SK-N-SH treated with all-trans-retinoic acid at 6 μM for 48 hours (cell line): ENCODE results near the gene KRT86.

Experiments
- ATAC-seq: fragments of 200-7000 bp; cut with Tn5 transposase; 3 replicates; pipeline ENCODE4 v1.9.1; 2020; ENCODE audit warnings: mild to moderate bottlenecking, moderate library complexity
- ARNTL ChIP-seq: fragments of 450-650 bp; formaldehyde crosslinking; IDR thresholded peaks from 2 replicates; pipeline ENCODE4 v1.5.0; 2020; ENCODE audit warnings: low read depth, mild to moderate bottlenecking, moderate library complexity, borderline replicate concordance
- CREB5 ChIP-seq: fragments of 250-450 bp; sonication (Bioruptor Pico); IDR thresholded peaks from 2 replicates; pipeline ENCODE4 v1.5.1; 2020; ENCODE audit warnings: low read depth, mild to moderate bottlenecking, moderate library complexity
- ESRRG ChIP-seq: fragments of 250-450 bp; sonication (Bioruptor Pico); IDR thresholded peaks from 2 replicates; pipeline ENCODE4 v1.6.1; 2021; ENCODE audit warnings: mild to moderate bottlenecking
- ISL1 ChIP-seq: fragments of 250-450 bp; sonication (Bioruptor Pico); IDR thresholded peaks from 2 replicates; pipeline ENCODE4 v2.1.2; 2022; ENCODE audit warnings: mild to moderate bottlenecking, moderate library complexity
- OSR1 ChIP-seq: fragments of 250-450 bp; sonication (Bioruptor Pico); IDR thresholded peaks from 2 replicates; pipeline ENCODE4 v1.8.0; 2022; ENCODE audit warnings: moderate library complexity, mild to moderate bottlenecking, inconsistent platforms
- PPARA ChIP-seq: fragments of 250-450 bp; sonication (Bioruptor Pico); IDR thresholded peaks from 2 replicates; pipeline ENCODE4 v1.5.0; 2020; ENCODE audit warnings: mild to moderate bottlenecking, borderline replicate concordance
- RARB ChIP-seq: fragments of 250-450 bp; sonication (Bioruptor Pico); IDR thresholded peaks from 2 replicates; pipeline ENCODE4 v1.8.0; 2021; ENCODE audit warnings: mild to moderate bottlenecking, moderate library complexity
- SNAI2 ChIP-seq: fragments of 250-450 bp; sonication (Bioruptor Pico); IDR thresholded peaks from 2 replicates; pipeline ENCODE4 v1.5.0; 2020; ENCODE audit warnings: mild to moderate bottlenecking, moderate library complexity
- TCF4 ChIP-seq: fragments of 250-450 bp; sonication (Bioruptor Pico); IDR thresholded peaks from 2 replicates; pipeline ENCODE4 v1.8.0; 2021; ENCODE audit warnings: mild to moderate bottlenecking, moderate library complexity, borderline replicate concordance
- TOX ChIP-seq: fragments of 250-450 bp; sonication (Bioruptor Pico); IDR thresholded peaks from 2 replicates; pipeline ENCODE4 v1.8.0; 2021; ENCODE audit warnings: mild to moderate bottlenecking, moderate library complexity, borderline replicate concordance
- ZC3H10 ChIP-seq: fragments of 250-450 bp; sonication (Bioruptor Pico); IDR thresholded peaks from 2 replicates; pipeline ENCODE4 v1.5.1; 2021; ENCODE audit warnings: mild to moderate bottlenecking, moderate library complexity
- ZFP3 ChIP-seq: fragments of 250-450 bp; sonication (Bioruptor Pico); IDR thresholded peaks from 2 replicates; pipeline ENCODE4 v1.5.0; 2020; ENCODE audit warnings: mild to moderate bottlenecking, moderate library complexity
- ZFP30 ChIP-seq: fragments of 450-650 bp; formaldehyde crosslinking; IDR thresholded peaks from 2 replicates; pipeline ENCODE4 v1.5.0; 2022; ENCODE audit warnings: mild to moderate bottlenecking, moderate library complexity
- ZNF565 ChIP-seq: fragments of 450-650 bp; formaldehyde crosslinking; conservative IDR thresholded peaks from 2 replicates; pipeline ENCODE4 v1.5.0; 2020; ENCODE audit warnings: low read depth, mild to moderate bottlenecking, moderate library complexity
- ZNF70 ChIP-seq: fragments of 450-650 bp; formaldehyde crosslinking; IDR thresholded peaks from 2 replicates; pipeline ENCODE4 v1.5.0; 2020; ENCODE audit warnings: mild to moderate bottlenecking, moderate library complexity
- ZNF8 ChIP-seq: fragments of 450-650 bp; formaldehyde crosslinking; IDR thresholded peaks from 2 replicates; pipeline ENCODE4 v1.5.0; 2020; ENCODE audit warnings: mild to moderate bottlenecking, moderate library complexity
- TF ChIP-seq, protein P1 (sequence below): fragments of 250-450 bp; sonication (Bioruptor Pico); IDR thresholded peaks from 2 replicates; pipeline ENCODE4 v1.8.0; 2021; ENCODE audit warnings: low read depth, mild to moderate bottlenecking, moderate library complexity, borderline replicate concordance
- TF ChIP-seq, protein P2 (sequence below): fragments of 250-450 bp; sonication (Bioruptor Pico); IDR thresholded peaks from 2 replicates; pipeline ENCODE4 v1.8.0; 2020; ENCODE audit warnings: mild to moderate bottlenecking, moderate library complexity, borderline replicate concordance
- TF ChIP-seq, protein P3 (sequence below): fragments of 250-450 bp; sonication (Bioruptor Pico); IDR thresholded peaks from 2 replicates; pipeline ENCODE4 v1.5.0; 2020; ENCODE audit warnings: mild to moderate bottlenecking, moderate library complexity
- TF ChIP-seq, protein P4 (sequence below): fragments of 250-450 bp; sonication (Bioruptor Pico); IDR thresholded peaks from 2 replicates; pipeline ENCODE4 v1.5.1; 2021; ENCODE audit warnings: mild to moderate bottlenecking, moderate library complexity

Gene KRT86

GRCh38 chr12:52356762-52357580, 82.5 kb downstream of the KRT86 start:
- no peak for ATAC-seq
- no peak for TF ChIP-seq ZC3H10 (CRISPR knock-in tag)
- TF ChIP-seq ZNF8 = no peak
- TF ChIP-seq ISL1 (CRISPR knock-in tag) = no peak
- TF ChIP-seq TOX (CRISPR knock-in tag) = no peak
- TF ChIP-seq TCF4 (CRISPR knock-in tag) = no peak
- TF ChIP-seq ESRRG = no peak
- TF ChIP-seq, protein P1, sequence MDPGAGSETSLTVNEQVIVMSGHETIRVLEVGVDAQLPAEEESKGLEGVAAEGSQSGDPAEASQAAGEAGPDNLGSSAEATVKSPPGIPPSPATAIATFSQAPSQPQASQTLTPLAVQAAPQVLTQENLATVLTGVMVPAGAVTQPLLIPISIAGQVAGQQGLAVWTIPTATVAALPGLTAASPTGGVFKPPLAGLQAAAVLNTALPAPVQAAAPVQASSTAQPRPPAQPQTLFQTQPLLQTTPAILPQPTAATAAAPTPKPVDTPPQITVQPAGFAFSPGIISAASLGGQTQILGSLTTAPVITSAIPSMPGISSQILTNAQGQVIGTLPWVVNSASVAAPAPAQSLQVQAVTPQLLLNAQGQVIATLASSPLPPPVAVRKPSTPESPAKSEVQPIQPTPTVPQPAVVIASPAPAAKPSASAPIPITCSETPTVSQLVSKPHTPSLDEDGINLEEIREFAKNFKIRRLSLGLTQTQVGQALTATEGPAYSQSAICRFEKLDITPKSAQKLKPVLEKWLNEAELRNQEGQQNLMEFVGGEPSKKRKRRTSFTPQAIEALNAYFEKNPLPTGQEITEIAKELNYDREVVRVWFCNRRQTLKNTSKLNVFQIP (CRISPR knock-in tag) = no peak
- TF ChIP-seq SNAI2 (CRISPR knock-in tag) = no peak
- no peak for TF ChIP-seq ZNF565 (CRISPR knock-in tag)
- TF ChIP-seq CREB5 (CRISPR knock-in tag) = no peak
- TF ChIP-seq ZNF70 (CRISPR knock-in tag) = no peak
- no peak for TF ChIP-seq ZFP30
- TF ChIP-seq, protein P2, sequence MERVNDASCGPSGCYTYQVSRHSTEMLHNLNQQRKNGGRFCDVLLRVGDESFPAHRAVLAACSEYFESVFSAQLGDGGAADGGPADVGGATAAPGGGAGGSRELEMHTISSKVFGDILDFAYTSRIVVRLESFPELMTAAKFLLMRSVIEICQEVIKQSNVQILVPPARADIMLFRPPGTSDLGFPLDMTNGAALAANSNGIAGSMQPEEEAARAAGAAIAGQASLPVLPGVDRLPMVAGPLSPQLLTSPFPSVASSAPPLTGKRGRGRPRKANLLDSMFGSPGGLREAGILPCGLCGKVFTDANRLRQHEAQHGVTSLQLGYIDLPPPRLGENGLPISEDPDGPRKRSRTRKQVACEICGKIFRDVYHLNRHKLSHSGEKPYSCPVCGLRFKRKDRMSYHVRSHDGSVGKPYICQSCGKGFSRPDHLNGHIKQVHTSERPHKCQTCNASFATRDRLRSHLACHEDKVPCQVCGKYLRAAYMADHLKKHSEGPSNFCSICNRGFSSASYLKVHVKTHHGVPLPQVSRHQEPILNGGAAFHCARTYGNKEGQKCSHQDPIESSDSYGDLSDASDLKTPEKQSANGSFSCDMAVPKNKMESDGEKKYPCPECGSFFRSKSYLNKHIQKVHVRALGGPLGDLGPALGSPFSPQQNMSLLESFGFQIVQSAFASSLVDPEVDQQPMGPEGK (CRISPR knock-in tag) = no peak
- no peak for TF ChIP-seq OSR1 (CRISPR knock-in tag)
- TF ChIP-seq RARB (CRISPR knock-in tag) = no peak
- no peak for TF ChIP-seq PPARA (CRISPR knock-in tag)
- no peak for TF ChIP-seq ARNTL (CRISPR knock-in tag)
- TF ChIP-seq ZFP3 = no peak
- TF ChIP-seq, protein P3, sequence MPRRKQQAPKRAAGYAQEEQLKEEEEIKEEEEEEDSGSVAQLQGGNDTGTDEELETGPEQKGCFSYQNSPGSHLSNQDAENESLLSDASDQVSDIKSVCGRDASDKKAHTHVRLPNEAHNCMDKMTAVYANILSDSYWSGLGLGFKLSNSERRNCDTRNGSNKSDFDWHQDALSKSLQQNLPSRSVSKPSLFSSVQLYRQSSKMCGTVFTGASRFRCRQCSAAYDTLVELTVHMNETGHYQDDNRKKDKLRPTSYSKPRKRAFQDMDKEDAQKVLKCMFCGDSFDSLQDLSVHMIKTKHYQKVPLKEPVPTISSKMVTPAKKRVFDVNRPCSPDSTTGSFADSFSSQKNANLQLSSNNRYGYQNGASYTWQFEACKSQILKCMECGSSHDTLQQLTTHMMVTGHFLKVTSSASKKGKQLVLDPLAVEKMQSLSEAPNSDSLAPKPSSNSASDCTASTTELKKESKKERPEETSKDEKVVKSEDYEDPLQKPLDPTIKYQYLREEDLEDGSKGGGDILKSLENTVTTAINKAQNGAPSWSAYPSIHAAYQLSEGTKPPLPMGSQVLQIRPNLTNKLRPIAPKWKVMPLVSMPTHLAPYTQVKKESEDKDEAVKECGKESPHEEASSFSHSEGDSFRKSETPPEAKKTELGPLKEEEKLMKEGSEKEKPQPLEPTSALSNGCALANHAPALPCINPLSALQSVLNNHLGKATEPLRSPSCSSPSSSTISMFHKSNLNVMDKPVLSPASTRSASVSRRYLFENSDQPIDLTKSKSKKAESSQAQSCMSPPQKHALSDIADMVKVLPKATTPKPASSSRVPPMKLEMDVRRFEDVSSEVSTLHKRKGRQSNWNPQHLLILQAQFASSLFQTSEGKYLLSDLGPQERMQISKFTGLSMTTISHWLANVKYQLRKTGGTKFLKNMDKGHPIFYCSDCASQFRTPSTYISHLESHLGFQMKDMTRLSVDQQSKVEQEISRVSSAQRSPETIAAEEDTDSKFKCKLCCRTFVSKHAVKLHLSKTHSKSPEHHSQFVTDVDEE (CRISPR knock-in tag) = no peak
- TF ChIP-seq, protein P4, sequence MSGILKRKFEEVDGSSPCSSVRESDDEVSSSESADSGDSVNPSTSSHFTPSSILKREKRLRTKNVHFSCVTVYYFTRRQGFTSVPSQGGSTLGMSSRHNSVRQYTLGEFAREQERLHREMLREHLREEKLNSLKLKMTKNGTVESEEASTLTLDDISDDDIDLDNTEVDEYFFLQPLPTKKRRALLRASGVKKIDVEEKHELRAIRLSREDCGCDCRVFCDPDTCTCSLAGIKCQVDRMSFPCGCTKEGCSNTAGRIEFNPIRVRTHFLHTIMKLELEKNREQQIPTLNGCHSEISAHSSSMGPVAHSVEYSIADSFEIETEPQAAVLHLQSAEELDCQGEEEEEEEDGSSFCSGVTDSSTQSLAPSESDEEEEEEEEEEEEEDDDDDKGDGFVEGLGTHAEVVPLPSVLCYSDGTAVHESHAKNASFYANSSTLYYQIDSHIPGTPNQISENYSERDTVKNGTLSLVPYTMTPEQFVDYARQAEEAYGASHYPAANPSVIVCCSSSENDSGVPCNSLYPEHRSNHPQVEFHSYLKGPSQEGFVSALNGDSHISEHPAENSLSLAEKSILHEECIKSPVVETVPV = no peak
